SK-MEL-5 (cell line): Measurements from ENCODE around the gene PRKRA. TPM values are rescaled to one million over a fixed set of nuclear protein-coding genes. Genes with fewer than 3 reads are reported as not detected.
"Not testable (repeated sequence)": the region's sequence is repeated elsewhere in the genome, so short reads cannot be mapped to it uniquely, and the experiment has no call there.

ENCODE experiments used
- DNase-seq: peaks from one replicate; pipeline ENCODE4 v3.0.0-alpha.2; 2016; ENCODE audit warnings: low read depth, low spot score
- in situ Hi-C: cut with HindIII; loops from 2 replicates; pipeline ENCODE4 v1.10.0; 2016; ENCODE audit warnings: low sequenced_read_pairs, high pct_unique_total_duplicates, low pct_unique_long_range_greater_than_20kb
- total RNA-seq: library from RNA; depleted of rRNA; stranded (reverse); fragments of >200 nt; shearing (Covaris generic); gene quantifications from 2 replicates; pipeline ENCODE4 v1.2.3, GENCODE V29; 2014

Gene PRKRA
- total RNA-seq, 1 experiment from 2014 or later = 39.4 TPM

DNA sequence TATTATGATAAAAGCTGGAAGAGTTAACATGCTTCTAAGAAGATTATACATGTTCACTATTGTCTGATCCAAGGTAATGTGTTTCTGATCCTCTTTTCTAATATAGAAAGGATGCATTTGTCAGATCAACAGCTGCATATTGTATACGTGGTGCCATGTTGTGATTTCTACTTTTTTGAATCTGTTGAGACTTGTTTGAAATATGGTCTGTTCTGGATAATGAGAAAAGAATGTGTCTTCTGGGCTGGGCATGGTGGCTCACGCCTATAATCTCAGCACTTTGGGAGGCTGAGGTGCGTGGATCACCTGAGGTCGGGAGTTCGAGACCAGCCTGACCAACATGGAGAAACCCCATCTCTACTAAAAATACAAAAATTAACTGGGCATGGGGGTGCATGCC lies 27.2 kb downstream of the PRKRA start:
- in situ Hi-C loops, DNase-seq: not testable (repeated sequence)

DNA sequence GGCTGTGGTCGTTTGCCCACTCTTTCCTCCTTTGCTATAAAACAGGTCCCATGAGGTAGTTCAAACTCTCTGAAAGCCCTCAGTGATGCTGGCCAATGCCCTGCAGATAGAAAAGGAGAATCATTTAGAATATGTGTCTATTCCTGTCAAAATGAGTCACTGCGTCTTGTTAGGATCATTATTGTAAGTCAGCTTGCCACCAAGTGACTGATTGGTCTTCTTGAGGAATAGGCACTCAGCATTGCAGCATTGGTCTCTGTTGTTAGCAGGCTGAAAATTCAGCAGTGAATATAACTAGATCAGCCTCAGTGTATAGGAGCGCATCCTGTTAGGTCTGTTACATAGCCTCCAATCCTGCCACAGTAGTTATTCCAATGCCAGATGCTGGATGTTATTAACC lies 28.9 kb downstream of the PRKRA start:
- in situ Hi-C loops = no loop called here

GRCh38 chr2:178420463-178420999 lies 30.4 kb downstream of the PRKRA start:
- no peak for DNase-seq
- in situ Hi-C loops = no loop called here

More for the DNA sequence above, 28.9 kb downstream of the PRKRA start:
- DNase-seq = no peak

DNA sequence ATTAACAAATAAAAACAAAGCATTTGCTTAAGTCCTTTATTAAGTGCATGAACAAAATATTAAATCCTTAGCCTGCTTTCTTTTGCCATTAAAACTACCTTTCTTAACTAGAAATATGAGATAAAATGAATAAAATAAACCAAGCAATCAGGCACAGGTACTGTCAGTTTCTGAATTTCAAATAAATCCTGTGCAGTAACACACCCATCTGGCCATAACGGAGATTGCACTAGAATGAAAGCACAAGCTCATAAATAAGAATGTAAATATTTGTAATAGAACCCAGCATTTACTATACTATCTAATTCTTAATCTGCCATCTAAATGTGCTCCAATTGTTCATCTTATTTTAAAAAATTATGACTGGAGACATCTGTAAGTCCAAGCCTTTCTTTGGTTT lies 31.9 kb downstream of the PRKRA start:
- in situ Hi-C loops = no loop called here
- DNase-seq = peak; percentile 25

DNA sequence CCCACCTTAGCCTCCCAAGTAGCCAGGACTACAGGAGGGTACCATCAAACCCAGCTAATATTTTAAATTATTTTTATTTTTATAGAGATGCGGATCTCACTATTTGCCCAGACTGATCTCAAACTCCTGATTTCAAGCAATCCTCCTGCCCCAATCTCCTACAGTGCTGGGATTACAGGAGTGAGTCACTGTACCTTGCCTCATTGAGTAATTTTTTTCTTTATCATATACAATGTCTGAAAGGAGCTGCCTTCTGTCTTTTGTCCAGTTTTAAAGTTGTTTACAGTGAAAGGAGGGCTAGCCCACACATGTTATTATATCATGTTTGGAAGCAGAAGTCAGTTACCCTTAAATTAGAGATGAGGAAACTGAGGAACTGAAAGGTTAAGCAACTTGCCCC lies 32.5 kb downstream of the PRKRA start:
- no peak for DNase-seq
- in situ Hi-C loops = no loop called here

DNA sequence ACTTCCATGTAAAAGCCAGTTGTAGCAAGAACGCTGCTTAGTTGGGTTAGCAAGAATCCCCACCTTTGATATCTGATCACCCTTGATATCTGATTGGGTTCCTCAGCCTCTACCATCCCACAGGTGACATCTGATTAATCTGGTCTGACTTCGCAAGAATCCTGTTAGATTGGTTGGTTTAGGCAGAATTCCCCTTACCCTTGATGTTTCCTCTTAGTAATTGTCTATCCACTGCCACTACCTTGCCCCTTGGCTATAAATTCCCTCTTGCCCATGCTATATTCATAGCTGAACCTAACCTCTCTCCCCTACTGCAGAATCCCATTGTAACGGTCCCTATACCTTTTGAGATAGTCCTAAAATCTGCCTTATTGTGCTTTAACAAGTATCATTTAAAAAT lies 33.1 kb downstream of the PRKRA start:
- DNase-seq = no peak
- in situ Hi-C loops = no loop called here

GRCh38 chr2:178415979-178416378 lies 35.0 kb downstream of the PRKRA start:
- no peak for DNase-seq
- in situ Hi-C loops = no loop called here

DNA sequence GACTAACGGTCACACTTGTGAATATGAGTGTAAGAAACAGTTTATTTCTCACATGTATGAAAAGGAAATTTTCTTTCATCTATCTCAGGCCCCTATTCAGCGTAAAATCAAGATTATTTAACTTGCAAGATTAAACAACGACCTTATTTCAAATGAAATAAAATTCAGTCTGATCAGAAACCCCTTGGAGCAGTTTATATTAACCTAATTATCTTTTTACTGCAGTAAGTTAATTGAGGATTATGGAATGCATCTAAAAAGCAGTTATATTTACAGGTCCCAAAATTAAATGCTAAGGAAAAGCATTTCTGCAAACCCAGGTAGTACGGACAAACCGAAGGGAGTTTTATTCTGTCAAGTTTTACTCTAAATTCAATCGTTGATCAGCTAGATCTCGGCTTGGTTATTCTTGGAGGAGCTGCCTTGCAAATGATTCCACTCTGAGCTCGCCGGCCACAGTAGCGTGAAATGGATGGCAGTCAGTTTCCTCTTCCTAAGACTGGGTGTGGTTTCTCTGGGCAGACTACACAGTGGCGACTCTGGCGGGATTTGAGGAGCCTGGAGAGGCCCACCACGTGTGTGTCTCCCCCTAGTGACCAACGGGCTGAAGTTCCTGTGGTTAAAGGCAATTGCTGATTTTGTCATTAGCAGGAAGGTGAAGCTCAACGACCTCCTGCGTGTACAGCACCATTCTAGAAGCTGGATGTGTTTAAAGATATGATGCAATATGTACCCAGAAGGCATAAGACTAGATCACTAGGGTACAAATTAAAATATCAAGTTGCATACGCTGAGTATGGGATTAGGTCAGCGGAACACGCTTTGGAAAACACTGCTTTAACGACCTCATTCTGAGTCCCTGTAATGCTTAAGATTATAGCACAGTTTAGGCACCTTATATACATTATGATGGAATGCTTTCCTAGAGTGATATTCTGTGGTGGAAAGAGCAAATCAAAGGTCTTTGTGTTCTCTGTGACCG lies 36.4 kb downstream of the PRKRA start:
- DNase-seq = peak; percentile 96
- in situ Hi-C loops = no loop called here

GRCh38 chr2:178413472-178414265 lies 37.3 kb downstream of the PRKRA start:
- peak; percentile 72 for DNase-seq
- in situ Hi-C loops = no loop called here

DNA sequence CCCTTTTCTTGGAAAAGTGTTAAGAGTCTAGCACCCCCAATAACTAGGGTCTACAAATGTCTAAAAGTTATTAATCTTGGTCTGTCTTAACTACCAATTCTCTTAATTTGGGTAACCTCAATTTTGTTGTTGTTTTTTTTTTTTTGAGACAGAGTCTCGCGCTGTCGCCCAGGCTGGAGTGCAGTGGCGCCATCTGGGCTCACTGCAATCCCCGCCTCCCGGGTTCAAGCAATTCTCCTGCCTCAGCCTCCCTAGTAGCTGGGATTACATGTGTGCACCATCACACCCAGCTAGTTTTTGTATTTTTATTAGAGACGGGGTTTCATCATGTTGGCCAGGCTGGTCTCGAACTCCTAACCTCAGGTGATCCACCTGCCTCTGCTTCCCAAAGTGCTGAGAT lies 38.5 kb downstream of the PRKRA start:
- DNase-seq, in situ Hi-C loops: not testable (repeated sequence)

GRCh38 chr2:178412047-178412446 lies 38.9 kb downstream of the PRKRA start:
- in situ Hi-C loops = no loop called here
- DNase-seq = no peak

GRCh38 chr2:178409261-178409660 lies 41.7 kb downstream of the PRKRA start:
- in situ Hi-C loops = no loop called here

GRCh38 chr2:178404368-178404767 lies 46.6 kb downstream of the PRKRA start:
- in situ Hi-C loops = no loop called here
- peak; percentile 28 for DNase-seq

More at GRCh38 chr2:178409261-178409660, 41.7 kb downstream of the PRKRA start:
- DNase-seq = no peak

DNA sequence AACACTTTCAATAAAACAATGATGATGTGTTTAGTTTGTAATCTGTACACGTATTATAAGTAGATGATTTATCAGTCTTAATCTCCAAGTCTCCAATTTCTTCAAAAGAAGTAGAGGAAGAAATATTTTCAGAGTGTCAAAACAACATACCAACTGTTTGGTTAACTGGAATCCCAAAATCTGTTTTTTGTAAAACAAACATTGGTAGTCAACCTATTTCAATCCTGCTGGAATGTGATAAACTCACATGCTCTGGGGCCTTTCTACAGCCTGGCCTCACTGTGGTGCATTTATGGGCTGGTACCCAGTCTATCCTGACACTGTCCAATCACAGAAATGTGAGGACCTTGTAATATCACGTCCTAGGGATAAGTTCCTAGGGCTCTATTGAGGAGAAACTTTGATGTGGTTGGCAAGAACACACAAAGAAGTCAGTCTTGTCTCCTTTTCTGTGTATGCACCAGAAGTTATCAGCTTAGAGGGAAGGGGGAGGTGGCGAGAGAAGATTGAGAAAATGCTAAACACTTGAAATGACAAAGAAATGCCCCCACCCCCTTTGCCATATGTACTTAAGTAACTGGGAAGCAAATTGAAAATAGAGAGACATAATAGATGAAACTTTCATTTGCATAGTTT lies 47.2 kb downstream of the PRKRA start:
- in situ Hi-C loops = no loop called here

DNA sequence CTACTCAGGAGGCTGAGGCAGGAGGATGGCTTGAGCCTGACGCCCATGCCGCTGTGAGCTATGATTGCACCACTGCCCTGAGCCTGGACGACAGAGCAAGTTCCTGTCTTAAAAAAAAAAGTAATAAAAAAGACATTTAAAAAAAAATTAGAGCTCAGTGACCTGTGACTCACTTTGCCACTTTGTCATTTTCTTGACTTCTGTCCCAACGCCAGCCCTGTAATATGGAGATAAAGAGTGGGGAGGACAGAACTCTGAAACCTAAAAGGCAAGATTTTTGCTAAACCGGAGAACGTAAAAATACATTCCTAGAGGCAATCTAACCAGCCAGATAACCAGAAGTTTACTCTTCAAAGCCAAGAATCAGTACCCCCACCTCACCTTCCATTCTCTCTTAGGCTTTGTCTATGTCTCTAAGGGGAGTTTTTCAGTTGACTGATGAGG lies 49.0 kb downstream of the PRKRA start:
- in situ Hi-C loops = no loop called here
- no peak for DNase-seq

More for the DNA sequence above, 47.2 kb downstream of the PRKRA start:
- peak; percentile 13 for DNase-seq

DNA sequence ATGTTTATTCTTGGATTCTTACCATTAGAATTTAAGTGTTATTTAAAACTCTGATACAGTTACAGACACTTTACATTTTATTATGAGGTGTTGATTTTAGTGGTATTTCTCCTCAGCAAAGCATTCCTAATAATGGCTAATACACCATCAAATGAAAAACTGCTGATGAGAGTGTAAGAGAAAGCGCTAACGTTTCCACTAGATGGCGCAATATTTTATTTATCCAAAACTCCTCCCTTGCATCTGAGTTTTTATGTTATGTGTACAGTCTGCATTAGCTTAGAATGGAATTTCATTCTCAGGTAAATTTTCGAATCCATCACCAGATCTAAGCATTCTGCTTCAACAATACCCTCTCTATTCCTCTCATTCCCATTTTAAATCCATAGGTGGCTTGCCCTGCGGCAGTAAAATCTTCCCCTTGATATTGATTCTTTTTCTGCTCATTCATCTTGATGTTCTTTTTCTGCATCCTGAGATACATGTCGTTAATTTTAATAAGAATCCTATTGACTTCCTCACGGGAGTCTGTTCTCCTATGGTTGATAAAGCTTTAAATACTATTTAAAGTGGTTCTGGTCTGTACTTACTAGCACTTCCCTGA lies 53.9 kb downstream of the PRKRA start:
- DNase-seq = peak; percentile 66
- in situ Hi-C loops = no loop called here

- no peak for DNase-seq
- in situ Hi-C loops = no loop called here
Measured at GRCh38 chr2:178395941-178396570, 54.9 kb downstream of the PRKRA start.
